ENCODE results near the gene AGK.
"Not testable (repeated sequence)": the region's sequence is repeated elsewhere in the genome, so short reads cannot be mapped to it uniquely, and the experiment has no call there.

Gene AGK

GRCh38 chr7:141590071-141590470 lies 38.9 kb downstream of the AGK start:
- no peak for DNase-seq

GRCh38 chr7:141590666-141591065 lies 39.5 kb downstream of the AGK start:
- DNase-seq: no peak

- no peak for DNase-seq
Measured at GRCh38 chr7:141593134-141593533, 41.9 kb downstream of the AGK start.

GRCh38 chr7:141597966-141598365 lies 46.8 kb downstream of the AGK start:
- no peak for DNase-seq

GRCh38 chr7:141598408-141598807 lies 47.2 kb downstream of the AGK start:
- no peak for DNase-seq

GRCh38 chr7:141600168-141601006 lies 49.2 kb downstream of the AGK start:
- no peak for DNase-seq

- no peak for DNase-seq
Measured at GRCh38 chr7:141609576-141609975, 58.4 kb downstream of the AGK start.

GRCh38 chr7:141610671-141611070 lies 59.5 kb downstream of the AGK start:
- DNase-seq: peak; percentile 89

- no peak for DNase-seq
Measured at GRCh38 chr7:141612861-141613260, 61.7 kb downstream of the AGK start.

GRCh38 chr7:141617280-141617679 lies 66.1 kb downstream of the AGK start:
- DNase-seq: no peak

- no peak for DNase-seq
Measured at GRCh38 chr7:141619745-141620144, 68.5 kb downstream of the AGK start.

GRCh38 chr7:141624763-141625162 lies 73.6 kb downstream of the AGK start:
- no peak for DNase-seq

GRCh38 chr7:141630621-141631020 lies 79.4 kb downstream of the AGK start:
- peak; percentile 48 for DNase-seq

GRCh38 chr7:141631525-141631924 lies 80.3 kb downstream of the AGK start:
- no peak for DNase-seq

GRCh38 chr7:141634065-141634464 lies 82.9 kb downstream of the AGK start:
- no peak for DNase-seq

- DNase-seq: no peak
Measured at GRCh38 chr7:141636053-141636452, 84.8 kb downstream of the AGK start.

- DNase-seq: no peak
Measured at GRCh38 chr7:141640239-141640840, 89.1 kb downstream of the AGK start.

GRCh38 chr7:141641876-141642275 lies 90.7 kb downstream of the AGK start:
- peak; percentile 9 for DNase-seq

- no peak for DNase-seq
Measured at GRCh38 chr7:141645188-141645587, 94.0 kb downstream of the AGK start.

GRCh38 chr7:141646826-141647480 lies 95.7 kb downstream of the AGK start:
- no peak for DNase-seq

GRCh38 chr7:141647701-141648100 lies 96.5 kb downstream of the AGK start:
- DNase-seq: not testable (repeated sequence)

GRCh38 chr7:141648276-141649114 lies 97.3 kb downstream of the AGK start:
- no peak for DNase-seq
